HepG2 (cell line): ENCODE results near the gene PEX12.

Experiments
- CTCF ChIP-seq: sonication (generic); formaldehyde crosslinking; IDR thresholded peaks from 2 replicates; pipeline ENCODE4 v1.5.0; 2020; ENCODE audit warnings: mild to moderate bottlenecking, missing genetic modification reagents, moderate library complexity
- EZH2 ChIP-seq: conservative IDR thresholded peaks from 2 replicates; pipeline ENCODE4 v1.6.1; 2012; ENCODE audit warnings: mild to moderate bottlenecking, low read depth, low read length, moderate library complexity
- FOXA3 ChIP-seq: IDR thresholded peaks from 2 replicates; pipeline ENCODE4 v1.6.1; 2016; ENCODE audit warnings: missing genetic modification reagents, missing compliant biosample characterization
- HMGXB3 ChIP-seq: sonication (generic); formaldehyde crosslinking; IDR thresholded peaks from 2 replicates; pipeline ENCODE4 v1.4.0; 2020; ENCODE audit warnings: missing genetic modification reagents, borderline replicate concordance
- NR2C2 ChIP-seq: sonication (generic); formaldehyde crosslinking; IDR thresholded peaks from 2 replicates; pipeline ENCODE4 v1.4.0; 2020; ENCODE audit warnings: missing genetic modification reagents, mild to moderate bottlenecking, moderate library complexity, borderline replicate concordance
- NRL ChIP-seq: sonication (generic); formaldehyde crosslinking; IDR thresholded peaks from 2 replicates; pipeline ENCODE4 v1.5.0; 2020; ENCODE audit warnings: missing genetic modification reagents, mild to moderate bottlenecking, moderate library complexity, borderline replicate concordance
- PHB2 ChIP-seq: fragments of 450-650 bp; IDR thresholded peaks from 2 replicates; pipeline ENCODE4 v1.6.1; 2018; ENCODE audit not compliant: partially characterized antibody
- REST ChIP-seq, 2 experiments: IDR thresholded peaks; 2 replicates each; pipeline ENCODE4 v1.6.1; 2011 to 2012; ENCODE audit warnings: low read length in 2 of 2, borderline replicate concordance in 1 of 2, low read depth in 1 of 2, mild to moderate bottlenecking in 1 of 2, moderate library complexity in 1 of 2
- SNRNP70 ChIP-seq: fragments of 200-400 bp; formaldehyde crosslinking; IDR thresholded peaks from 2 replicates; pipeline ENCODE4 v1.6.1; 2017; ENCODE audit warnings: mild to moderate bottlenecking, low read depth, low read length, moderate library complexity
- TOPORS ChIP-seq: sonication (generic); formaldehyde crosslinking; IDR thresholded peaks from 2 replicates; pipeline ENCODE4 v1.8.0; 2023; ENCODE audit warnings: mild to moderate bottlenecking, missing genetic modification reagents
- ZNF318 ChIP-seq: sonication (generic); formaldehyde crosslinking; IDR thresholded peaks from 2 replicates; pipeline ENCODE4 v1.4.0; 2020; ENCODE audit warnings: mild to moderate bottlenecking, missing genetic modification reagents
- ZNF597 ChIP-seq: sonication (generic); formaldehyde crosslinking; IDR thresholded peaks from 2 replicates; pipeline ENCODE4 v1.5.0; 2020; ENCODE audit warnings: missing genetic modification reagents
- ZNF704 ChIP-seq: sonication (generic); formaldehyde crosslinking; IDR thresholded peaks from 2 replicates; pipeline ENCODE4 v1.8.1; 2023; ENCODE audit warnings: mild to moderate bottlenecking, inconsistent platforms, moderate library complexity, missing genetic modification reagents, borderline replicate concordance
- ZSCAN30 ChIP-seq: sonication (generic); formaldehyde crosslinking; IDR thresholded peaks from 2 replicates; pipeline ENCODE4 v1.5.0; 2020; ENCODE audit warnings: mild to moderate bottlenecking, missing genetic modification reagents

- TF ChIP-seq ZNF704 (CRISPR knock-in tag) (no peak), CTCF (no peak), ZNF318 (no peak), HMGXB3 (CRISPR knock-in tag) (no peak), REST (IDR thresholded peaks at IDR 0.05; ENCODE audit: borderline replicate concordance in 1 of 2, low read depth in 1 of 2, low read length in 2 of 2) (no peak), NR2C2 (CRISPR knock-in tag) (no peak), EZH2 (no peak), ZSCAN30 (CRISPR knock-in tag) (no peak), ZNF597 (CRISPR knock-in tag) (no peak), SNRNP70 (no peak), TOPORS (no peak), NRL (CRISPR knock-in tag) (no peak), FOXA3 (no peak), PHB2 (no peak)
Observed at GRCh38 chr17:35539659-35540026, 38.7 kb downstream of the PEX12 start.
